ENCODE data around the gene ANK2. TPM values are rescaled to one million over a fixed set of nuclear protein-coding genes. Genes with fewer than 3 reads are reported as not detected.
A peak's percentile ranks its signal among the peaks of the same experiment; 100 is the strongest.

ANK2 gene
- total and polyA plus RNA-seq, 2 experiments from 2014 or later, result 49.4 to 190 TPM

DNA sequence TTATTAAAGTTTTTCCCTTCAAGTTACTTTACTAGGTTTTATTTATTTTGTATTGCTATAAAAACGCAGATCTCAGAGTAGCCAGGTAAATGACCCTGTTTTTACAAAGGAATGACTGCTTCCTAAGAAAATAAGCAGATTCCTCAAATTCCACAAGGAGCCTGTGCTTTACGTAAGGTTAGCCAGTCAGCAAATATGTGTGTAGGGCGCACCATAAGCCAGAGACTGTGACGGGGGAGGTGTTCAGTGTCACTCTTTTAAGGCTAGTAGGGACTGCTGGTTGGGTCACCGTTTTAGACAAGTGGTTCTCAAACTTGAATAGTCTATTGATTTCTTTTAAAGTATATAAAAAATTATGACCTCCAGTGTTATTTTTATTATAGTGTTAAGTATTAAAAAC is 119.9 kb downstream of the ANK2 start:
- TF ChIP-seq, protein P1, sequence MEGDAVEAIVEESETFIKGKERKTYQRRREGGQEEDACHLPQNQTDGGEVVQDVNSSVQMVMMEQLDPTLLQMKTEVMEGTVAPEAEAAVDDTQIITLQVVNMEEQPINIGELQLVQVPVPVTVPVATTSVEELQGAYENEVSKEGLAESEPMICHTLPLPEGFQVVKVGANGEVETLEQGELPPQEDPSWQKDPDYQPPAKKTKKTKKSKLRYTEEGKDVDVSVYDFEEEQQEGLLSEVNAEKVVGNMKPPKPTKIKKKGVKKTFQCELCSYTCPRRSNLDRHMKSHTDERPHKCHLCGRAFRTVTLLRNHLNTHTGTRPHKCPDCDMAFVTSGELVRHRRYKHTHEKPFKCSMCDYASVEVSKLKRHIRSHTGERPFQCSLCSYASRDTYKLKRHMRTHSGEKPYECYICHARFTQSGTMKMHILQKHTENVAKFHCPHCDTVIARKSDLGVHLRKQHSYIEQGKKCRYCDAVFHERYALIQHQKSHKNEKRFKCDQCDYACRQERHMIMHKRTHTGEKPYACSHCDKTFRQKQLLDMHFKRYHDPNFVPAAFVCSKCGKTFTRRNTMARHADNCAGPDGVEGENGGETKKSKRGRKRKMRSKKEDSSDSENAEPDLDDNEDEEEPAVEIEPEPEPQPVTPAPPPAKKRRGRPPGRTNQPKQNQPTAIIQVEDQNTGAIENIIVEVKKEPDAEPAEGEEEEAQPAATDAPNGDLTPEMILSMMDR (IDR thresholded peaks at IDR 0.05; ENCODE audit: low read depth, low read length), result no peak
- H3K36me3 ChIP-seq, result no peaks in the 10 kb centered on the region
- no peak overlapping the region for H3K27ac ChIP-seq
- peaks cover 33% of the 10 kb centered on the region for H3K4me1 ChIP-seq (ENCODE audit: low read depth)
- DNase-seq (ENCODE audit: low read depth in 1 of 2, low spot score in 1 of 2), result peak in 1 of 2 donors; percentile 26
- no peaks in the 10 kb centered on the region for H3K27me3 ChIP-seq
- no peak overlapping the region for H3K4me3 ChIP-seq
- H3K9me3 ChIP-seq (ENCODE audit: low read depth), result no peaks in the 10 kb centered on the region

DNA sequence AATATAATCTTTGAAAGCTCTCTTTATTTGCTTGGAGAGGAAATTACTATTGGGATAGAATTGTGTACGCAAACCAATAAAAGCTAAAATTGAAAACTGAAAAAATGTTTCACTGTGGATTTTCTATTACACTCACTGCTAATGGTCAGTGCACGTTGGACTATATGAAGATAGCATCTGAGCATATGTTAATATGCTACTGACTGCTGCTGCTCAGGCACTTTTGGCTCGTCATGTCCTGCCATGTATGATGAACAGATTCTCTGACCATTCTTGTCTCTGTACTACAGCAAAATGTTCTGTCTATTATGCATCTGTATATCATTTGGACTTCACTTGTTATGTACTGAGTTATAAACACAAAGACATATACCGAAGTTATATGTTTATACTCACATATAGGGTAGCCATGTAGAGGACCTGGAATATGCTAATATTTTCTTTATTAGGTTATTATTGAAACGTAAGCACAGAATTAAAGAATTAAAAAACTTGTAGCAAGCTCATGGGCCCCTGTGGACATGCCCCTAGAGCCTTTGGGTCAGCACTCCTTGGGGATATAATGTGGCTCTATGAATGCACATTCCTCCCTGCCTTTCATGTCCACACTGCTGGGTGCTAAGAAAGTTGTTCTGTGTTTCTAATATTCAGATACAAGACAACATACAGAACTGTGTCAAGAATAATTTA is 120.8 kb downstream of the ANK2 start:
- TF ChIP-seq, protein P1 (IDR thresholded peaks at IDR 0.05; ENCODE audit: low read depth, low read length), result no peak
- DNase-seq (ENCODE audit: low read depth in 1 of 2, low spot score in 1 of 2), result peak in 1 of 2 donors; percentile 33
- H3K9me3 ChIP-seq (ENCODE audit: low read depth), result no peaks in the 10 kb centered on the region
- no peak overlapping the region for H3K4me3 ChIP-seq
- peak overlapping the region; percentile 54 for H3K27ac ChIP-seq
- H3K36me3 ChIP-seq, result no peaks in the 10 kb centered on the region
- H3K4me1 ChIP-seq (ENCODE audit: low read depth), result peaks cover 33% of the 10 kb centered on the region
- H3K27me3 ChIP-seq, result no peaks in the 10 kb centered on the region

DNA sequence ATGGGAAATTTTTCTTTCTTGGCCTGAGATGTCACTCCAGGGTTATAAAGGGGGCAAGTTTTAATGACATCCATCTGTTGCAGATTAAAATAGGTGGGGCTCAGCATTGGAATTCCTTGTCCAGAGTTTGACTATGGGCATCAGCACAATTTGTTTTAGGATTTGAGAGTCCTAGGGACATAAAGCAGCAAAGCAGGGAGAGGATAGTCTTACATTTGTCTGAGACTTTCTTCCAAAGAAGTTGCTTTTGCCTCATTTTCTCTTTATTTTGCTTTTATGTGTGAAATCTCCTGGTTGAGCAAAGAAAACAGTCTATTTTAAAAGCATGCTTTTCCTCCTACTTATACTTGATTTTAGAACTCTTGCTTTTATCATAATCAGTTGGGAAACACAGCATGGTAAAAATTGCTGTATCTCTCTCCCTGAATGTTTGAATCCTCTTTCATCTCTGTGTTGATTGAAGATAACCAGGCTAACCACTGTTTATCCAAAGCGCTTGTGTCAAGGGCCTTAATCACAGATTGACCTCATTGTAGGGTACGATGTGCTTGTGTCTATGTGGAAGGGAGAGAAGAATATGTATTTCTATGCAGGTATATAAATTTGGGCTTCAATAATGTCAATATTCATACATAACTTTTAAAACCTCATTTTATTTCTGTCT is 121.5 kb downstream of the ANK2 start:
- H3K4me3 ChIP-seq, result no peak overlapping the region
- H3K27me3 ChIP-seq, result no peaks in the 10 kb centered on the region
- H3K4me1 ChIP-seq (ENCODE audit: low read depth), result peaks cover 33% of the 10 kb centered on the region
- TF ChIP-seq, protein P1 (IDR thresholded peaks at IDR 0.05; ENCODE audit: low read depth, low read length), result no peak
- DNase-seq (ENCODE audit: low read depth in 1 of 2, low spot score in 1 of 2), result peak in 1 of 2 donors; percentile 38
- H3K36me3 ChIP-seq, result no peaks in the 10 kb centered on the region
- H3K9me3 ChIP-seq (ENCODE audit: low read depth), result no peaks in the 10 kb centered on the region
- H3K27ac ChIP-seq, result peak overlapping the region; percentile 54

DNA sequence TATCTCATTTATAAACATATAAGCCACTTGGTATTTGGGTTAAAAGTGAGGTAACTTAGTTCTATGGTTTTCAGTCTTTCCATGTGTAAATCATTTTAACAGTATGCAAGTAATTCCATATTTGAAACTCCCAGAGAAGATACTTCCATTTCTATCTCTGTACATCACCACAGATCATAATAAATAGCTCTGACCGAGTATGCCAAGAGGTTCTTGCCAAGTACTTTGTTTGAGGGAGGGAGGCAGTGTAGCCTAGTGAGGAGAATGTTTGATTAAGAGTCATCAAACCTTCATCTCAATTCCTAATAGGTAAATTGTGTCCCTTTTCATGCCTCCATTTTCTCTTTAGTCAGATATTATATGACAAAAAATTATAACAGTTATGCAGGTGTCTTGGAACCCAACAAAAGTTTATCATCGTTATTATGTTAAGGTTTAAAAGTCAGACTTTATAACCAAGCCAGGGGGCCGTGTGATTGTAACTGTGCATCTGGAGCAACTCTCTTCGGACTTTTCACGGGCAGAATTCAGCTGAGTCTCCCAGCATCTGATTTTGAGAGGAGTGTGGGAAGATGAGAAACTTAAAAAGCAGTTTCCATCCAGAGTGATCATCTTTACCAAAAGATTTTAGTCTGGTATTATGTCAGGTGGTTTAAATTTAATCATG is 123.8 kb downstream of the ANK2 start:
- H3K36me3 ChIP-seq, result no peaks in the 10 kb centered on the region
- TF ChIP-seq, protein P1 (IDR thresholded peaks at IDR 0.05; ENCODE audit: low read depth, low read length), result no peak
- H3K4me3 ChIP-seq, result no peak overlapping the region
- H3K9me3 ChIP-seq (ENCODE audit: low read depth), result no peaks in the 10 kb centered on the region
- no peak for DNase-seq (ENCODE audit: low read depth in 1 of 2, low spot score in 1 of 2)
- peaks cover 33% of the 10 kb centered on the region for H3K4me1 ChIP-seq (ENCODE audit: low read depth)
- no peaks in the 10 kb centered on the region for H3K27me3 ChIP-seq
- H3K27ac ChIP-seq, result no peak overlapping the region

DNA sequence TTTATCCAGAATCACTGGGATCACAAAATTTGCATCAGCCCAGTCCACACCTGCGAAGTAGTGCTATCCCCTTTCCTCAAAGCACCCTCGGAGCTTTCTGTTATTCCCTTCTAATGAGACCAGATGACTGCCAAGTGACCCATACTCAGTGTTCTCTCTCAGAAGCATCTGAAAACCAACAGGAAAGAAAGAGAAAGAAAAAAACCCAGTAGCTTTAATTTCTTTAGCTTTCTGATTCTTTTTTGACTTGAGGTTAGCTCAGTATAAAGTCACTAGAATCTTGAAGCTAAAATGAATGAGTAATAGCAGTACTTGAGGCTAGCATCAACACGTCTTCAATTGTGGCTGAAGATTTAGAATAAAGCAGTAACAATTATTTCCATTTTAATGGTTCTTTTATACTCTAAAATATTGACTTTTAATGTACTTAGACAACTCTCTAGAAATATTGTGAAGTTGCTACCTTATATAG is 124.4 kb downstream of the ANK2 start:
- H3K4me1 ChIP-seq (ENCODE audit: low read depth), result peaks cover 35% of the 10 kb centered on the region
- no peaks in the 10 kb centered on the region for H3K27me3 ChIP-seq
- no peak overlapping the region for H3K4me3 ChIP-seq
- no peaks in the 10 kb centered on the region for H3K9me3 ChIP-seq (ENCODE audit: low read depth)
- H3K27ac ChIP-seq, result no peak overlapping the region
- H3K36me3 ChIP-seq, result no peaks in the 10 kb centered on the region
- no peak for DNase-seq (ENCODE audit: low read depth in 1 of 2, low spot score in 1 of 2)
- TF ChIP-seq, protein P1 (IDR thresholded peaks at IDR 0.05; ENCODE audit: low read depth, low read length), result no peak
